GM12864 (cell line): ENCODE results near the gene TMEM119.
"Not testable (repeated sequence)": the region's sequence is repeated elsewhere in the genome, so short reads cannot be mapped to it uniquely, and the experiment has no call there.

Experiments
- DNase-seq: peaks from one replicate; pipeline ENCODE4 v3.0.0-alpha.2; 2011; ENCODE audit warnings: low read depth
- H3K4me3 ChIP-seq: 2 replicates; pipeline ENCODE4 v1.5.1; 2011; ENCODE audit warnings: mild to moderate bottlenecking, low read depth, low read length, control low read depth
- TF ChIP-seq, protein P1 (sequence below): IDR thresholded peaks from 2 replicates; pipeline ENCODE4 v1.5.1; 2011; ENCODE audit warnings: low read depth, mild to moderate bottlenecking, moderate library complexity, low read length, control low read depth, inconsistent platforms; ENCODE audit errors: missing control alignments

TMEM119 gene

DNA sequence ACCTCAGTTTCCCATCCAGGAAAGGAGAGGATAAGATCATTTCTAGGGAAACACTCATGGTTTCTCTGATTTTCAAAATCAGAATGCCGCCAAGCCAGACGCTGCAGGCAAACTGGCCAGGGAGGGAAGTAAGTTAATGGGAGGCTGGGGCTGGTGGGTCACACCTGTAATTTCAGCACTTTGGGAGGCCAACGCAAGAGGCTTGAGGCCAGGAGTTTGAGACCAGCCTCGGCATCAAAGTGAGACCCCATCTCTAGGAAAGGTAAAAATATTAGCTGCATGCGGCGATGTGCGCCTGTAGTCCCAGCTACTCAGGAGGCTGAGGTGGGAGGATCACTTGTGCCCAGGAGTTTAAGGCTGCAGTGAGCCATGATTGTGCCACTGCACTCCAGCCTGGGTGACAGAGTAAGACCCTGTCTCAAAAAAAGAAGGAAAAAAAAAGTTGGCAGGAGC is 35.2 kb upstream of the TMEM119 start:
- TF ChIP-seq, protein P1, sequence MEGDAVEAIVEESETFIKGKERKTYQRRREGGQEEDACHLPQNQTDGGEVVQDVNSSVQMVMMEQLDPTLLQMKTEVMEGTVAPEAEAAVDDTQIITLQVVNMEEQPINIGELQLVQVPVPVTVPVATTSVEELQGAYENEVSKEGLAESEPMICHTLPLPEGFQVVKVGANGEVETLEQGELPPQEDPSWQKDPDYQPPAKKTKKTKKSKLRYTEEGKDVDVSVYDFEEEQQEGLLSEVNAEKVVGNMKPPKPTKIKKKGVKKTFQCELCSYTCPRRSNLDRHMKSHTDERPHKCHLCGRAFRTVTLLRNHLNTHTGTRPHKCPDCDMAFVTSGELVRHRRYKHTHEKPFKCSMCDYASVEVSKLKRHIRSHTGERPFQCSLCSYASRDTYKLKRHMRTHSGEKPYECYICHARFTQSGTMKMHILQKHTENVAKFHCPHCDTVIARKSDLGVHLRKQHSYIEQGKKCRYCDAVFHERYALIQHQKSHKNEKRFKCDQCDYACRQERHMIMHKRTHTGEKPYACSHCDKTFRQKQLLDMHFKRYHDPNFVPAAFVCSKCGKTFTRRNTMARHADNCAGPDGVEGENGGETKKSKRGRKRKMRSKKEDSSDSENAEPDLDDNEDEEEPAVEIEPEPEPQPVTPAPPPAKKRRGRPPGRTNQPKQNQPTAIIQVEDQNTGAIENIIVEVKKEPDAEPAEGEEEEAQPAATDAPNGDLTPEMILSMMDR, result no peak
- H3K4me3 ChIP-seq, result peak overlapping the region; percentile 56
- DNase-seq, result no peak

DNA sequence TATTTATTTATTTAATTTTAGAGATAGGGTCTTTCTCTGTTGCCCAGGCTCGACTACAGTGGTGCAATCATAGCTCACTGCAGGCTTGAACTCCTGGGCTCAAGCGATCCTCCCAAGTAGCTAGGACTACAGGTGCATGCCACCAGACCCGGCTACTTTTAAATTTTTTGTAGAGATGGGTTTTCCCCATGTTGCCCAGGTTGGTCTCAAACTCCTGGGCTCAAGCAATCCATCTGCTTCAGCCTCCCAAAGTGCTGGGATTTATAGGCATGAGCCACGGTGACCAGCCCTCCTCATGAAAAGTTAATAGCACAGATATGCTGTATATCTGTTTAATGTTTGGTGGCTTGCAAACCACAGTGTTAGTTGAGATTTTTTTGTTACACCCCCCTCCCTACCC is 33.4 kb upstream of the TMEM119 start:
- not testable (repeated sequence) for H3K4me3 ChIP-seq, DNase-seq

DNA sequence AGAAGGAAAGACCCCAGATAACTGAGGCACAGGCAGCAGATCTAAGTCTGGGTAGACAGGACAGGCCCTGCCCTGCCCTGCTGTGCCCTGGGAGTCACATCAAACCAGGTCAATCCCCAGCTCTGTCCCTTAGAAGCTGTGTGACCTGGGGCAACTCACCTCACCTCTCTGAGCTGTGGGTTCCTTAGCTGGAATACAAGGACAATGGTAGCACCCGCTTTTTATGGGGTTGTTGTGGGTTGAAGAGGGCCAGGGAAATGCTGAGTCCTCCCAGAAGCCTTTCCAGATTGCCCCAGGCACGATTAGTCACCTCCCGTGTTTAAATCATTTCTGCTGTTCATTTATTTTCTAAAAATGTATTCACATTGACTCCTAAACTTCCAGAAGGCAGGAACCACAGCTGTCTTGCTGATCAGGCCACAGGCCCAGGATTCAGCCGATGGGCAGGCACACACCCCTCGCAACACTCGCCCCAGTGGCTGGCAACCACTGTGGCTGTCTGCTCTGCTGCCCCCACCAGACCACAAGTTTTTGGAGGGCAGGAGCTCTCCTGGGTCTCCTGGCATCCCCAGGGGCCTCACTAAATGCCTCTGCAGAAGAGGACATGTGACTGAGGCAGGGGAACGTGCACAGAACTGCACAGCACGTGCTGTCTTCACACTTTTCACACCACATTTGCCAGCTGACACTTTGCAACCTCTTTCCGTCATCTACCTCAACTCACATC is 32.8 kb upstream of the TMEM119 start:
- DNase-seq, result no peak
- TF ChIP-seq, protein P1, result no peak

DNA sequence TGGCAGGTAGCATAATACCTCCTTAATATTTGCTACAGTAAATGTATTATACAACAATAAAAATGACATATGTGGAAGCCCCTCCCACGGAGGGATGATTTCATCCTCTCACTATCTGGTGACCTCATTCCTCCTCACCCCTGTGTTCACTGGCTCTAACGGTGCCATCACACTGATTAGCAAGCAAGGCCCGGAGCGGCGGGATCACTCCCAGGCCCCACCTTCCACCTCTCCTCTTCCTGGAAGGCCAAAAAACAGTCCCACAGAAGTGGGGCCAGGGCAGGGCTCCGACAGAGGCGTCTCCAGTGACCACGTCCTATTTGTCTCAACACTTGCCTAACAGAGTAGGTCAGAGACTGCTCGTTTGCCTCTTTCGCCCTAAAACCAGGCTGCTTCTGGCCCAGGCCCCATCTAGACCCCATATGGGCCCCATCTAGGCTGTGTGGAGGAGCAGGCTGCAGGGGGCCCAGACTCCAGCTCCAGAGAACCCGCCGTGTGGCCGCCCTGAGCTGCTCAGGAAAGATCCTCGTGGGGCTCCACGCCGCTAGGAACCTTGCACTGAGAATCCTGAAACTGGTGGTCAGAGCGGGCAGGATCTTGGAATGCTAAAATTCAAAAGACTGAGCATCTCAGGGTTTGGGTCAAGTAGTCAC is 32.1 kb upstream of the TMEM119 start:
- H3K4me3 ChIP-seq, result no peak overlapping the region; the same call in 1 of the 2 replicates
- no peak for DNase-seq
- TF ChIP-seq, protein P1, result no peak

More for the DNA sequence above, 32.8 kb upstream of the TMEM119 start:
- H3K4me3 ChIP-seq, result no peak overlapping the region

DNA sequence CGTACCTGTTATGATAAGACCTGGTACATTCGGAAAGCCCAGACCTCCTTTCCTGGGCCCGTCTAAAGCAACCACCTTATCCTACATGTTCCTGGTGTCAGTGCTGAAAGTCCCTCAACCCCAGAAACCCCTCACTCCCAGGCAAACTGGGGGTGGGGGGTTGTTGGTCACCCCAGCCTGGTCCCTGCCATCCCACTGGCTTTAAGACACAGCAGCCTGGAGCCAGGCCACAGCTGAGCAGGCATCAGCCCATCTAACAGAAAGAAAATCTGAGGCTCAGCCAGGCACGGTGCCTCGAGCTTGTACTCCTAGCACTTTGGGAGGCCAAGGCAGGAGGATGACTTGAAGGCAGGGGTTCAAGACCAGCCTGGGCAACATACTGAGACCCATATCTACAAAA is 31.3 kb upstream of the TMEM119 start:
- peak overlapping the region; percentile 60 for H3K4me3 ChIP-seq
- no peak for DNase-seq
- TF ChIP-seq, protein P1, result no peak

DNA sequence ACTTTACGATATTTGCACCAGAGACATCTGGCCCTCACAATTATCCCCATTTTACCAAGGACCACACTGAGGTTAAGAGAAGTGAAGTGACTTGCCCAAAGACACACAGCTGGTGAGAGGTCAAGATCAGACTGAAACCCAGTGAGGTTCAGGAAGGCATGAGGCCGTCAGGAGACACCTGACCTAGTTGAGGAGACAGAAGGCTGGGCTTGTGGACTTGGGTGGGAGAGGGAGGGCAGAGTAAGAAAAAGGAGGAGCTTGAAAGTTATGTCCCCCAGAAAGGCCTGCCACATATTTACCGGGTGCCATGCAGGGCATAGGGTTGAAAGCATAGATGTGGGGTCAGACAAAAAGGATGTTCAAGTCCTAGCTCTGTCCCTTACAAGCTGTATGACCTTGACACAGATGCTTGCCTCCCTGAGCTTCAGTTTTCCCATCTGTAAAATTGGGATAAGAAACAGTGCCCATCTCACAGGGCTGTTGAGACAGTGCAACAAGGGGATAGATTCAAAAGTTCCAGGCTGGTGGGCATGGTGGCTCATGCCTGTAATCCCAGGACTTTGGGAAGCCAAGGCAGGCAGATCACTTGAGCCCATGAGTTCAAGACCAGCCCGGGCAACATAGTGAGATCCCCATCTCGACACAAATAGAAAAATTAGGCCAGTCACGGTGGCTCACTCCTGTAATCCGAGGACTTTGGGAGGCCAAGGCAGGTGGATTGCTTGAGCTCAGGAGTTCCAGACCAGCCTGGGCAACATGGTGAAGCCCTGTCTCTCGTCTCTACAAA is 29.4 kb upstream of the TMEM119 start:
- TF ChIP-seq, protein P1, result no peak
- no peak for DNase-seq
- H3K4me3 ChIP-seq, result no peak overlapping the region

DNA sequence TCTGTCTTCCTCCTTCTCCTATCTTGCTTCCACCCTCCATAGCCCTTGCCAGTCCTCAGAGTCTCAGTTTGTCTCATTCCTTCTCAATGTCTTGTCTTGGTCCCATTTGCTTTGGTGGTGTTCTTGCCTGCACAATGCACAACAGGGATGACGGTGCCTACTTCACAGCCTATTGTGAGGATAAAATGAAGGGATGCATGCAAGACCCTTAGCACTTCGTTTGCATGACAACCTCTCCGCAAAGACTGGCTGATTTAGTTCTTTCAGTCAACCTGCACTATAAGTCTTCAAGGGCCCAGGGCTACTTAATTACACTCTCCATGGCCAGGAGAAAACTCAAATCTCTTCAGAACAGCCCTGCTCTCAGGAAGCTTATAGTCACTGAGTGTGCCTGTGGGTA is 27.3 kb upstream of the TMEM119 start:
- TF ChIP-seq, protein P1, result no peak
- no peak overlapping the region for H3K4me3 ChIP-seq
- no peak for DNase-seq
